RKO (cell line): Measurements from ENCODE around the gene NCAM1.
"Not testable (repeated sequence)": the region's sequence is repeated elsewhere in the genome, so short reads cannot be mapped to it uniquely, and the experiment has no call there.

Source experiments
- DNase-seq: peaks from one replicate; pipeline ENCODE4 v3.0.0-alpha.2; 2016; ENCODE audit warnings: low spot score

The NCAM1 gene

GRCh38 chr11:113278925-113279324 is 317.7 kb downstream of the NCAM1 start:
- no peak for DNase-seq

DNA sequence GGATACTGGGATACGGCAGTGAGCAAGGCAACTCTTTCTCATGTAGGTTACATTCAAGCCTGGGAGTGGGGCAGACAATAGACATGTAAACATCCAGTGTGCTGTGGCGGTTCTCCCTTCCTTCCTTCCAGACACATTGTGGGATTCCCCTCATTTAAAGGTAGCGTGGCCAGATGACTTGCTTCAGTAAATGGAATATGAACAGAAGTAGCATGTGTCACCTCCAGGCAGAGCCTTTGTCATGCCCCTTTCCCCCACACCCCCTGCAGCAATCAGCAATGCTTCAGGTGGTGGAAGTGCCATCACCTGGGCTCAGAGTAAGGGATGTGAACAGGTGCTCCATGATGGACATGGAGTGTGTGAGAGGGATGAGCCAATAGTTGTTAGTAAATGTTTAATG is 318.4 kb downstream of the NCAM1 start:
- DNase-seq: no peak

DNA sequence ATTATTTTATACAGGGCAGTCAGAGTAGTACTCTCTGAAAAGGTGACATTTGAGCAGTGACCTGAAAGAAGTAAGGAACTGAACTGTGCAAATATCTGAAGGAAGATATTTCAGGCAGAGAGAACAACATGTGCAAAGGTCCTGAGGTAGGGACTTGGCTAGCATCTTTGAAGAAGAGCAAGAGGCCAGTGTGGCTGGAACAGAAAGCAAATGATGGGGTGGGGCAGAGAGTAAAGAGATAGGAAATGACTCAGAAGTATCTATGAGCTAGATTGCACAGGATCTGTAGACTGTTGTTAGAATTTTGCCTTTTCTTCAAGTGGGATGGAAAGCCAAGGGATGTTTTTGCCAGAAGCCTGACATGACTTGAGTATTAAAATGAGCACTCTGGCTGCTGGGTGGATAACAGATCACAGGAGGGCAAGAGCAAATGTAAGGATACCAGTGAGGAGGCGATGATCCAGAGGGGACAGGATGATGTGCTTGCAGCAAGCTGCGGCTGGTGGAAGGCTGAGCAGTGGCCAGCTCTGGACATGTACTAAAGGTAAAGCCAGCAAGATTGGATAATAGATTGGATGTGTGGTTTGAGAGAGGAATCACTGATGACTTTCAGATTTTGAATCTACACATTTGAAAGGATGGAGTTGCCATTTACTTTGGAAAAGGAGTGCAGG is 320.0 kb downstream of the NCAM1 start:
- DNase-seq: no peak

DNA sequence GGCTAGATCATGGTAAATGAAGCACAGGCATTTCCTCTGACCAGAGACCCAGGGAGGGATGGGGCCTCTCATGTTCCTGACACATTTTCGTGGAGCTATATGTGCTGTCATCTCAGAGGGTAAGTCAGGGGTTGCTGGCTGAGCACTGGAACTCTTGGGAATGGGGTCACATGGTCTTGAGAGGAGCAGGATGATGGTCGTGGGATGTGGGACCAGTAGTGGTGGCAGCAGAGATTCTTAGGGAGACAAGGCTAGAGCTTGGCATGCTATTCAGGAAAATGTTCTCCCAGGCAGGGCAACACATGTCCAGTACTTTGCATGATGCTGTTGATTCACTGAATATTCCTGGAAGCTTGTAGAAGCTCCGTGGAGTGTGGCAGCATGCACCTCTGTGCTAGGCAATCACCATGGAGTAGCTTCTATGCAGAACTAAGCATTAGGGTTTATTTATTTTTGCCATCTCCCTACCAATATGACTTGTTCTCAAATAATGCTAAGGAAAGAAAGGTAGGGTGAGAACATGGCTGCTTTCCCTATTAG is 321.7 kb downstream of the NCAM1 start:
- DNase-seq: no peak

- no peak for DNase-seq
Observed at GRCh38 chr11:113283881-113284280, 322.7 kb downstream of the NCAM1 start.

- DNase-seq: no peak
Observed at GRCh38 chr11:113286009-113286408, 324.8 kb downstream of the NCAM1 start.

DNA sequence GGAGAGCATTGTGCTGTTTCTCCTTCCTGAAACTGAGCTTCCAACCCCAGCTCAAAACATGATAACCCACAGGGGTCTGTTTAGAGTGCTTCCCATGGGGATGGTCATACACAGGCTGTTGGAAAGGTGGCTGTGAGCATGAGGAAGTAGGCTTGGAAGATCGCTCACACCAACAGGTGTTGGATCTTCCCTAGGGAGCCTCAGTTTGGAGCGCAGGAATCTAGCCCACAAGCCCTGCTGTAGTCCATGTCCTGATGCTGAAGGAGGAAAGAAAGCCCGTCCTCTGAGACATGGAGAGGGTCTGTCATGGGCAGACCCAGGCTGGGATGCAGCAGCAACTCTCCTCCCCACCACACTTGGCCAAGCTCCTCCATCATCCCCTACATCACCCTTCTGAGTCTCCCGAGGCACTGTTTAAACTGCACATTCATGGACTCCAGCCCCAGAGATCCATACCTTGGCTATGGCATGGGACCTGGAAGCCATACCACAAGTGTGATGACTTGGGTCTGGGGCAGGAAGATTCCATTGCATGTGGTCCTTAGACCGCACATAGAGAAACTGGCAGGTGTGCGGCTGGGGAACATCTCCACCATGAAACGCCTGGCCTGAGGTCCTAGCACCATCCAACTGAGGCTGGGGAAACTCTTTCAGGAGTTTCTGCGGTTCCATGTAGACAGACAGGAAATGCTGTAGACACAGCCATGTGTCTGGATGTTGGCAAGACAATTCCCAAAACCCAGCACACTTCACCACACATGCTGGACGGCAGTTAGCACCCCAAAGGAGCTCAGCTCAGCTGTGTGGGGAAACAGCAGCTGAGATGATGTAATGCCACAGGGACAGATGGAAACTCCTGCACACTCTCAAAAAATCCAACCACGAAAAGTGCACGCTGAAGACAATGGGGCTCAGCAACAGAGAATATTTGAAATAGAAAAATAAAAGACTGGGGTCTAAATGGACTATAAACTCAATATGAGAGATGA is 325.6 kb downstream of the NCAM1 start:
- no peak for DNase-seq

DNA sequence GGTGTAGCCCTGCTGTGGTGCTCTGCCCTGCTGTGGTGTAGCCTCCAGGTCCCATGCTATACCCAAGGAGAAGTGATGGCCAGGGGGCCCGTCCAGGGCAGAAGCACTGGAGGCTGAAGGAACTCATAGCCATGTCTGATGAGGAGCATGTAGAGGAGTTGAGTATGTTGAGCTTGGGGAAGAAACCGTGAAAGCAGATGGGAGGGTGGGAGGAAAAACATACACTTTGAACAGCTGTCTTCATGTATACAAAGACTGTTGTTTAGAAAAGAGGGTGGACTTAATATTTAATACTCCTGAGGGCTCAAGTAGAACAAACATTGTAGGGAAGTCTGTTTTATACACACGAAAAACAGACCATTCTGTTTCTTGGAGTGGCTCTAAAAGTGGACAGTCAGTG is 326.6 kb downstream of the NCAM1 start:
- no peak for DNase-seq

DNA sequence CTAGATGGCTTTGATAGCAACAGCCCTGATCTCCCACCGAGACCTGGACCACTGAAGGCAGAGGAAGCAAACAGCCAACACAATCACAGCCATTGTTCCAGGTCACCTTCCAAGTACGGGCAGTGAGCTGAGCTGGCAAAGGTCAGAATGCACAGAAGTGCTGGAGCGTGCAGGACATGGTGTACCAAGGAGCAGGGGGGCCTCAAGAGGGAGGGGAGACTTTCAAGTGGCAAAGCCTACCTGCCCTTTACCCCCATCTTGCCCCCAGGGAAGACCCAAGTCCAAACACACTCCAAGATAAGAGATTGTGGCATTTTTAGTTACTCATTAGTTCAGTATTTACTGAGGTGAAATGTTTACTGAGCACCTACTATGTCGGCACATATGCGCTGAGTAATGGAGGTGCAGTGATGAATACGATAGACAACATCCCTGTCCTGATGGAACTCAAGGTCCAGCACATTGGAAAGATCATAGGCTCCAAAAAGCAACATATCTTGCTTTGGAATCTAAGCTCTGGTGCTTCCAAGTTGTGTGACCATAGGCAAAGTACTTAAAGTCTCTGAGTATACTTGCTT is 327.2 kb downstream of the NCAM1 start:
- no peak for DNase-seq

- peak; percentile 27 for DNase-seq
Observed at GRCh38 chr11:113289431-113290187, 328.4 kb downstream of the NCAM1 start.

DNA sequence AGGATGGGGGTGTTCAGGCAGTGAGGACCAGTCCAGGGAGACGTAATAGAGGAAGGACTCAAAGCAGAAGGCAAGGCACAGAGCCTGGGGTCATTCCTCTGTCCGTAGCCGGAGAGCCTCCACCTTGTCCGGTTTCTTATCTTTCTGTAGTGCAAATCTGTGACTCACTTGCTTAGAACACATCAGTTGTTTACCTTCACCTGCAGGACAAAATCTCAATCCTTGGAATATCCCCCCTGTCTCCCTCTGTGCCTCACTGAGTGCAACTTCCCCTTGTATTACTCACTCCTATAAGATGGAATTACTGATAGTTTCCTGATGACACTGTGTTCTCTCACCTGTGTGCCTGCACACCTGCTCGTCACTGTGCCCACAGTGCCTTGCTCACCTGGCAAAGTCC is 332.7 kb downstream of the NCAM1 start:
- no peak for DNase-seq

DNA sequence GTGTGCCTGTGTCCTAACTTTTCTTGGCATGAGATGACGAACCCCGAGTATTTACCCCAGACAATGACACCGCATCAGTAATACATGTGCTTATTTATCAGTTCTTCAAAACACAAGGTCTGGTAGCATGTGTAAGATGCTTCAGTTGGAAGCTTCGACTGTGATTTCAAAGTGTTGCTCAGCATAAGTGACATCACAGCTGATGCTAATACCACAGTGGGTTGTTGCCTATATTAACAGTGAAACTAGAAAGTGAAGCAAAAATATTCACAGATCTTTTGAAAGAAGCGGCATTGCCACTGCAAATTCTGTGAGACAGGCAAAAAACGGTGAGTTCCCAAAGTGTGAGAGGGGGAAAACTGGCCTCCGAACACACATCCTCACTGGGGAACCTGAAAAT is 334.8 kb downstream of the NCAM1 start:
- no peak for DNase-seq

- DNase-seq: no peak
Observed at GRCh38 chr11:113296447-113297205, 335.4 kb downstream of the NCAM1 start.

GRCh38 chr11:113298496-113298895 is 337.3 kb downstream of the NCAM1 start:
- DNase-seq: not testable (repeated sequence)

GRCh38 chr11:113304916-113305315 is 343.7 kb downstream of the NCAM1 start:
- no peak for DNase-seq

GRCh38 chr11:113305440-113306336 is 344.5 kb downstream of the NCAM1 start:
- DNase-seq: peak; percentile 58

DNA sequence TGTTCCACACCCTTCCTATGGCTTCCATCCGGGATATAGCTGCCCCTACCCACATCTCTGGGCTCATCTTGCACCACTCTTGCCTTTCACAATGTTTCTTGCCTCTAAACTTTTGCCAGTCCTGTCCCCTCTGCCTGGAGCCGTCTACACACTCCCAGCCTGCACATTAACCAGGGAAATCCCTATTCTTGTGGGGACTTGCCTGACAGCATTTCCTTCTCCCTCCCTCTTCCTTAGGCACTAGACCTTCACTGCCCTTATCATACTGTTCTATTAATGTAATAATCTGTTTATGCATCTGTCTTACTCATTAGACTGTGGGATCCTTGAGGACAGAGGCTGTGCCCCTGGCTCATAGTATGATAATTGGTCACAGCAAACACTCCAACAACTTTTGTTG is 347.4 kb downstream of the NCAM1 start:
- no peak for DNase-seq

- DNase-seq: no peak
Observed at GRCh38 chr11:113311536-113311935, 350.3 kb downstream of the NCAM1 start.

GRCh38 chr11:113313601-113314000 is 352.4 kb downstream of the NCAM1 start:
- DNase-seq: peak; percentile 81

- DNase-seq: no peak
Observed at GRCh38 chr11:113314065-113314388, 352.8 kb downstream of the NCAM1 start.
